Fibroblast of mammary gland (primary cell): ENCODE results near the gene FUT4.

Source experiments
- DNase-seq: peaks from one replicate; pipeline ENCODE4 v3.0.0-alpha.2; 2010; ENCODE audit warnings: low read depth
- H3K4me3 ChIP-seq: 2 replicates; pipeline ENCODE4 v1.5.1; 2011; ENCODE audit warnings: low read depth, mild to moderate bottlenecking, low read length, moderate library complexity; ENCODE audit not compliant: control insufficient read depth
- TF ChIP-seq, protein P1 (sequence below): conservative IDR thresholded peaks from 2 replicates; pipeline ENCODE4 v1.5.1; 2011; ENCODE audit warnings: low read depth, low read length, inconsistent platforms; ENCODE audit not compliant: control insufficient read depth, insufficient read depth

The FUT4 gene

GRCh38 chr11:94593030-94593429, 49.3 kb downstream of the FUT4 start:
- TF ChIP-seq, protein P1, sequence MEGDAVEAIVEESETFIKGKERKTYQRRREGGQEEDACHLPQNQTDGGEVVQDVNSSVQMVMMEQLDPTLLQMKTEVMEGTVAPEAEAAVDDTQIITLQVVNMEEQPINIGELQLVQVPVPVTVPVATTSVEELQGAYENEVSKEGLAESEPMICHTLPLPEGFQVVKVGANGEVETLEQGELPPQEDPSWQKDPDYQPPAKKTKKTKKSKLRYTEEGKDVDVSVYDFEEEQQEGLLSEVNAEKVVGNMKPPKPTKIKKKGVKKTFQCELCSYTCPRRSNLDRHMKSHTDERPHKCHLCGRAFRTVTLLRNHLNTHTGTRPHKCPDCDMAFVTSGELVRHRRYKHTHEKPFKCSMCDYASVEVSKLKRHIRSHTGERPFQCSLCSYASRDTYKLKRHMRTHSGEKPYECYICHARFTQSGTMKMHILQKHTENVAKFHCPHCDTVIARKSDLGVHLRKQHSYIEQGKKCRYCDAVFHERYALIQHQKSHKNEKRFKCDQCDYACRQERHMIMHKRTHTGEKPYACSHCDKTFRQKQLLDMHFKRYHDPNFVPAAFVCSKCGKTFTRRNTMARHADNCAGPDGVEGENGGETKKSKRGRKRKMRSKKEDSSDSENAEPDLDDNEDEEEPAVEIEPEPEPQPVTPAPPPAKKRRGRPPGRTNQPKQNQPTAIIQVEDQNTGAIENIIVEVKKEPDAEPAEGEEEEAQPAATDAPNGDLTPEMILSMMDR = no peak
- peak; percentile 61 for DNase-seq
- no peak overlapping the region for H3K4me3 ChIP-seq

GRCh38 chr11:94595076-94595475, 51.4 kb downstream of the FUT4 start:
- no peak overlapping the region for H3K4me3 ChIP-seq
- TF ChIP-seq, protein P1 = no peak
- DNase-seq = no peak

- TF ChIP-seq, protein P1 = no peak
- H3K4me3 ChIP-seq = no peak overlapping the region
- DNase-seq = no peak
Measured at GRCh38 chr11:94597896-94598295, 54.2 kb downstream of the FUT4 start.
